Measurements from ENCODE around the gene LSM4.

The LSM4 gene

GRCh38 chr19:18290302-18291018 is 32.4 kb downstream of the LSM4 start:
- DNase-seq: no peak

DNA sequence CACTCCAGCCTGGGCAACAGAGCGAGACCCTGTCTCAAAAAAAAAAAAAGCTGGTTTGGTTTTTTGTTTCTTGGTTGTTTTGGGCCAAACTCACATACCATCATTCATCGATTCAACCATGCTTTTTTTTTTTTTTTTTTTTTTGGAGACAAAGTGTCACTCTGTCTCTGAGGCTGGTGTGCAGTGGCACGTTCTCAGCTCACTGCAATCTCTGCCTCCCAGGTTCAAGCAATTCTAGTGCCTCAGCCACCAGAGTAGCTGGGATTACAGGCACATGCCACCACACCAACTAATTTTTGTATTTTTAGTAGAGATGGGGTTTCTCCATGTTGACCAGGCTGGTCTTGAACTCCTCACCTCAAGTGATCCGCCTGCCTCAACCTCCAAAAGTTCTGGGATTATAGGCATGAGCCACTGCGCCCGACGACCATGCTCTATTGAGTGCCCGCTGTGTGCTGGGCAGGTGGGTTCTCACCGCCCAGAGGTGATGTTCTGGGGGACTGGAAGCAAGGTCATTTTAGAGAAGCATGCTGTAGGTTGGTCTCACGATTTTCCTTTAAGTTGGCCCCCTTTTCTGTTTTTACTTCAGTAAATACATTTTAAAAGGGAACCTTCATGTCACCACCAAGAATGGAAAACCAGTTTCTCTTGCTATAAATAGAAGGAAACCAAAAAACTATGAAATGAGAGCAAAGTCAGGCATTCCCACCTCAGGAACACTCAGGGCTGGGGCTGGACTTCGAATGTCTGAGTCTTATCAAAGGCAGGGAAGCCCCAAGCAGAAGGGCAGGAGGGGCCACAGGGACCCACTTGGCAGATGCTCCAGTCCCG is 33.2 kb downstream of the LSM4 start:
- no peak for DNase-seq

DNA sequence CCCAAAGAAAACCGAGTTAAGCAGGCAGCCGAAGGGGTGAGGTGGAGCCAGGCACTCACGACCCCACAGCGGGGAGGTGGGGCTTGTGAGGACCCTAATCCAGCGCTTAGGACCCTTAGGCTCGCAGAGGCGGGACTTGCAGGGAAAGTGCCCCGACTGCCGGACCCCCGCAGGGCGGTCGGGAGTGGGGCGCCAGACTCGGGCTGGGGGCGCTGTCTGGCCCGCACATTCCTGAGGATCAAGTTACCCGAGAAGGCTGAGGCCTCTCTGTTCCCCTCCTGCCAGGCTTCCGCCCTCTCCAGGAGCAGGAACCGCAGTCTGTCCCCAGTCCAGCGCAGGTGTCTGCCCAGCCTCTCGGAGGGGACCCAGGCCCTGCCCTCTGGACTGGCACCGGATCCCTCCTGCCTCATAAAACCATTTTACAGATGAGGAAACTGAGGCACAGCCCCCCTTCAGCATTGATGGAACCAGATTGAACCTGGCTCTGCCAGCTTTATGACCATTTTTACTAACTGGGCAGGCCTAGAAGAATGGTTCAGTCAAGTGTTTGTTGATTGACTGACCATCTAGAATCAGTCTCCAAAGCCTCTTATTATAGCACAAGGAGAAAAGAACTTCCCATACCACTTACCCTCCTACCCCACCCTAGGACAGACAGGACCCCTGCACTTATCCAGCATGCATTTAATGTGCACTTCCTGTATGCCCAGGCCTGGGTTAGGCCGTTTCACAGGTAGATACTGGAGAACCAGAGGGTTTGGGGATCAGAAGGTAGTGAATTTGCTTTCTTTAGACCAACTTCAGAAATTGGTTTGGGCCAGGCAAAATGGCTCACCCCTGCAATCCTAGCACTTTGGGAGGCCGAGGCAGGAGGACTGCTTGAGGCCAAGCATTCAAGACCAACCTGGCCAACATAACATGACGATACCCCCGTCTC is 34.8 kb downstream of the LSM4 start:
- no peak for DNase-seq

- no peak for DNase-seq
These were observed 35.8 kb downstream of the LSM4 start for GRCh38 chr19:18286973-18287635.

GRCh38 chr19:18284712-18285360 is 38.0 kb downstream of the LSM4 start:
- DNase-seq: no peak

GRCh38 chr19:18283338-18283737 is 39.5 kb downstream of the LSM4 start:
- DNase-seq: no peak

GRCh38 chr19:18282788-18283141 is 40.1 kb downstream of the LSM4 start:
- no peak for DNase-seq

GRCh38 chr19:18282021-18282787 is 40.7 kb downstream of the LSM4 start:
- no peak for DNase-seq

DNA sequence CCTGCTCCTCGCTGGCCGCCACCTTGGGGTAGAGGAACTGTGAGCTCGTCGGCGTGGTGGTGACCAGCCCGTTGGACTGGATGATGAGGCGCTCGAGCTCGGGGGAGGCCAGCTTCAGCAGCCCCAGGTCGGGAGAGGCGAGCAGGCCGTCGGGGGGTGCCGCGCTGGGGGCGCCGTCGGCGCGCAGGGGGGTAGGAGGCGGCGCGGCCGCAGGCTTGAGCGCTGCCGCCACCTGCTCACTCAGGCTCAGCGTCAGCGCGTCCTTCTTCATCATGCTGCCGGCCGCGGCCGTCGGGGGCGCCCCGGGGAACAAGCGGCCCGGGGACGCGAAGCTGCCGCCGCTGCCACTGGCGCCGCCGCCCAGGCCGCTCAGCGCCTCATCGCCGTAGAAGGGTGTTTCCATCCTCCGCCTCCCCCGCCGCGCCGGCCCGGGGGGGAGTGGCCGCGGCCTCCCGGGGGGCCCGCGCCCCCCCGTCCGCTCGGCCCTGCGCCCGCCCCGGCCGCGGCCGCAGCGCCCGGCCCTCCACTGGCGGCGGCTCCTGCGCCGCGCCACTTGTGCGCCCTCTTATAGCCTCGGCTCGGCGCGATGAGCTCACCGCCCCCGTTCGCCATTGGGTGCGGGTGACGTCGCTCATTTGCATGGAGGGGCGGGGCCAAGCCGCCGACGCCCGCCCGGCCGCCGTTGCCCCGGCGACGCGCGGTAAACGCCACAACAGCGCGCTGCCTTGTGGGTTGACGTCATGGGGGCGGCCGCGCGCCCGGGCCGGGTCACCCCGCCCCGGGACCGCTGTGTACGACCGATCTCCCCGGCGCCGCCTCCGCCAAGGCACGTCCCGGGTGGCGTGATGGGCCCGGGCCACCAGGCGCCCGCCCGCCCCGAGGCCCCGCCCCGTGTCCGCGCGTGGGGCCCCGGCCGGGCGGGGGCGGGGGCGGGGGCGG is 41.5 kb downstream of the LSM4 start, which contains the start of gene JUND:
JUND (minus strand) TSS at position 541 of the 939 bp plus-strand sequence; CDS start at position 403, 138 bp downstream.
- peak; percentile 96 for DNase-seq

DNA sequence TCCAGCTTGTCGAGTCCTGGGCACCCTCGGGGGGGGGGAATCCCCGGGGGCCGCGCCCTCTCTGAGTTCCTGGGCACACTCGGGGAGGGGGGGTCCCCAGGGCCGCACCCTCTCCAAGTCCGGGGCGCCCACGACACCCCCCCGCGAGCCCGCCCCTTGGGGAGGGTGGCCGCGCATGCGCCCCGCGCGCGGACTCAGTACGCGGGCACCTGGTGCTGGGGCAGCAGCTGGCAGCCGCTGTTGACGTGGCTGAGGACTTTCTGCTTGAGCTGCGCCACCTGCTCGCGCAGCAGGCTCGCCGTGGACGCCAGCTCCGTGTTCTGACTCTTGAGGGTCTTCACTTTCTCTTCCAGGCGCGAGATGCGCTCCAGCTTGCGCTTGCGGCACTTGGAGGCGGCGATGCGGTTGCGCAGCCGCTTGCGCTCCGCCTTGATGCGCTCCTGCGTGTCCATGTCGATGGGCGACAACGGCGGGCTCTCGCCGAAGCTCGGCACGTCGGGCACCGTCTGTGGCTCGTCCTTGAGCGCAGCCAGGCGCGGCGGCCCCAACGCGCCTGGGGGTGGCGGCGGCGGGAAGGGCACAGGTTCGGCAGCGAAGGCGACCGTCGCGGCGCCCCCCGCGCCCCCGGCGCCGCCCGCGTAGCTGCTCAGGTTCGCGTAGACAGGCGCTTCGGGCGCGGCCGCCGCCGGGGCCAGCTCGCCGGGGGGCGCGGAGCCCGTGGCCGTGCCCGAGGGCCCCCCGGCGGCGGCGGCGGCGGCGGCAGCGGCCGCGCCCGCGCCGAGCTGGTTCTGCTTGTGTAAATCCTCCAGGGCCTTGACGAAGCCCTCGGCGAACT is 42.4 kb downstream of the LSM4 start:
- no peak for DNase-seq

DNA sequence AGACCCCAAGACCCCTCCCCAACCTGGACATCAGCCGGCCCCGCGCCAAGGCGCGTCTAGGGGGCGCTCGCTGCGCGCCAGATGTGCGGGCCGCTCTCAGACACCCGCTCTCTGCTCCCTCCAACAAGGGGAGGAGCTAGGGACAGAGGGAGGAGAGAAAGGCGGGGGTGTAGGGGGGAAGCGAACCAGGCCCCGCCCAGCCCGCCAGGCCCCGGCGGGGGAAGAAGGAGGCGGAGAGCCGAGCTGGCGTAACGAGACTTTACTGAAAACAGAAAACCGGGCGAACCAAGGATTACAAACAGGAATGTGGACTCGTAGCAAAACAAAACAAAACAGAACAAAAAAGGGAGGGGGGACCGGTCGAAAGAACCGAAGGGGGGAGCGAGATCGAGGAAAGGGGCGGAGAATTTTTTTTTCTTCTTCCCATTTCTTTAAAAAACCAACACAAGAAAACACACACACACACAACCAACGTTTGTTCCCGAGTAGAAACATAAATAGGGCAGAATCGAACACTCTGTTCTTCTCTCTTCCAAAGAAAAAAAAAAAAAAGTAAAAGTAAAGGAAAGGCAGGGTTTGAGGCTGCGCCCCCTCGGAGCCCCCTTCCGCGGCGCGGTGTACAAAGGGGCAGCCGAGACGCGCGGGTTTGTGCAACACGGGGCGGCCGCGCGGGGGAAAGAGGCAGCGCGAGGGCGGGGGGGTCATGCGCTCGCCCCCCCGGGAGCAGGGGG is 43.2 kb downstream of the LSM4 start:
- DNase-seq: no peak

DNA sequence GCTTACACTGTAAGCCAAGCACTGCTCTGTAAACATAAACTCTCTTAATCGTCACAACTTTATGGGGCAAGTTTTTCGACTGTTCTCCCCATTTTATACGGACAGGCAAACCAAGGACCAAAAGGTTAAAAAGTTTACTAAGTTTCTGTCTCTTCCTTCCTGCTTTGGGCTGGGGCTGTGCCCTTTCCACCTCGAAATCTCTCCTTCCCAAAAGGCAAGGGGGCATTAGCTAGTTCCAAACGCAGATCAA is 43.7 kb downstream of the LSM4 start:
- DNase-seq: no peak

GRCh38 chr19:18278521-18279265 is 44.2 kb downstream of the LSM4 start:
- no peak for DNase-seq

GRCh38 chr19:18274781-18275356 is 48.0 kb downstream of the LSM4 start:
- DNase-seq: no peak

GRCh38 chr19:18274219-18274780 is 48.6 kb downstream of the LSM4 start, which contains the start of gene IQCN:
TSS of gene IQCN (minus strand) at chr19:18274452. CDS start at chr19:18269478, 4,974 bp downstream.
- DNase-seq: no peak

DNA sequence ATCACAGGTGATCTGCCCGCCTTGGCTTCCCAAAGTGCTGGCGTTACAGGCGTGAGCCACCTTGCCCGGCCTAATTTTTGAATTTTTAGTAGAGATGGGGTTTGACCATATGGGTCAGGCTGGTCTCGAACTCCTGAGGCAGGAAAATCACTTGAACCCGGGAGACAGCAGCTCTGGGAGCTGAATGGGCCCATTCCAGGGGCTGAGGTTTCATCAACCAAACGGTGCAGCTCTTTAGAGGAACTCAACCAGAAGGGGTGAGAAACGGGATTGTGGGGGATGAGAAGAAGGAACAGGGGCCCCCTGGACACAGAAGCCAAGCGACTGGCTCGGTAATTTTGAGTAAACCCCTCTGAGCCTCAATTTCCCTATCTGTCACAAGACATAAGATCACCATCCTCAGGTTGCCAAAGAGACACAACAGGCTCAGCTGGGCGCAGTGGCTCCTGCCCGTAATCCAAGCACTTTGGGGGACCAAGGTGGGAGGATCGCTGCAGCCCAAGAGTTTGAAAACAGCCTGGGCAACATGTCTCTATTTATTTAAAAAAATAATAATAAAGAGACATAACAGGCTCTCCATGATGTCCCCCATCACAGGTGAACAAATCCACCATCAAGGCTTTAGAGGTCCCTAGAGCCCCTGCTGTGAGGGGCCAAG is 49.2 kb downstream of the LSM4 start:
- DNase-seq: no peak
